Thyroid gland (tissue), 4 donors: ENCODE data around the gene VPS9D1.

ENCODE experiments used
- CTCF ChIP-seq, 6 experiments: fragments of 200-600 bp in 3 of 6; fragments of 450-650 bp in 3 of 6; sonication (generic) in 3 of 6; IDR thresholded peaks; one replicate each; pipeline ENCODE4 v1.5.1; 2016 to 2019; ENCODE audit warnings: antibody characterized with exemption in 6 of 6, mild to moderate bottlenecking in 2 of 6, inconsistent platforms in 1 of 6, moderate library complexity in 1 of 6
- POLR2A ChIP-seq, 2 donors: fragments of 450-650 bp; IDR thresholded peaks; one replicate each; pipeline ENCODE4 v1.6.1; 2017; ENCODE audit warnings: antibody characterized with exemption in 2 of 2, mild to moderate bottlenecking in 2 of 2, moderate library complexity in 1 of 2

GRCh38 chr16:89746043-89746442 is 25.3 kb upstream of the VPS9D1 start:
- TF ChIP-seq POLR2A (IDR thresholded peaks at IDR 0.05) = no peak
- no peak for TF ChIP-seq CTCF (IDR thresholded peaks at IDR 0.05)
